Colonic mucosa (tissue), 4 donors: ENCODE results near the gene CSF1R. TPM values are rescaled to one million over a fixed set of nuclear protein-coding genes. Genes with fewer than 3 reads are reported as not detected.

ENCODE experiments used
- DNase-seq: peaks from one replicate; pipeline ENCODE4 v3.0.0-alpha.2; 2020
- H3K27ac ChIP-seq: fragments of 200-600 bp; one replicate; pipeline ENCODE4 v1.8.0; 2021
- H3K27me3 ChIP-seq: fragments of 200-600 bp; one replicate; pipeline ENCODE4 v1.8.0; 2021
- H3K36me3 ChIP-seq: fragments of 200-600 bp; one replicate; pipeline ENCODE4 v1.8.0; 2021
- H3K4me1 ChIP-seq: fragments of 200-600 bp; one replicate; pipeline ENCODE4 v1.8.0; 2021; ENCODE audit warnings: mild to moderate bottlenecking
- H3K4me3 ChIP-seq: fragments of 200-600 bp; one replicate; pipeline ENCODE4 v1.8.0; 2021
- H3K9ac ChIP-seq, 2 donors: one replicate each; pipeline ENCODE4 v1.7.0; 2013; ENCODE audit warnings: control low read depth in 2 of 2, low read depth in 2 of 2, low read length in 2 of 2
- H3K9me3 ChIP-seq: fragments of 200-600 bp; one replicate; pipeline ENCODE4 v1.8.0; 2021
- CTCF ChIP-seq: fragments of 200-600 bp; IDR thresholded peaks from one replicate; pipeline ENCODE4 v1.8.0; 2022; ENCODE audit warnings: antibody characterized with exemption, mild to moderate bottlenecking
- intact Hi-C: fragments of 100-400 bp; cut with DNase I; formaldehyde crosslinking; loops from one replicate; pipeline ENCODE4 v1.14.1; 2022
- total RNA-seq, 2 donors: library from RNA; stranded (reverse); fragmentation: NEBNext Ultra II Directional in 1 of 2; extraction: Animal tissue kit (Norgen Biotek cat#: 25700) in 1 of 2; gene quantifications; one replicate each; pipeline ENCODE4 v1.2.1, GENCODE V29; 2021
- donor health status: healthy.
- donor health status: DM: no; HTN: no; CAD: no.
- donor health status: DM: no; HTN: no; CAD: no.

CSF1R gene
- total RNA-seq, 2 donors from 2014 or later: 7.2 to 26.1 TPM

GRCh38 chr5:150109921-150110320, 23.6 kb upstream of the CSF1R start:
- no peaks in the 10 kb centered on the region for H3K36me3 ChIP-seq
- DNase-seq: no peak
- TF ChIP-seq CTCF: no peak
- intact Hi-C loops: no loop called here
- H3K27ac ChIP-seq: no peak overlapping the region
- no peaks in the 10 kb centered on the region for H3K9me3 ChIP-seq
- no peak overlapping the region for H3K4me3 ChIP-seq
- no peak overlapping the region for H3K9ac ChIP-seq
- peaks cover 5% of the 10 kb centered on the region for H3K4me1 ChIP-seq
- no peaks in the 10 kb centered on the region for H3K27me3 ChIP-seq

GRCh38 chr5:150108711-150109514, 22.6 kb upstream of the CSF1R start:
- intact Hi-C loops: no loop called here
- no peak overlapping the region for H3K4me3 ChIP-seq
- H3K4me1 ChIP-seq: peaks cover 5% of the 10 kb centered on the region
- H3K9me3 ChIP-seq: no peaks in the 10 kb centered on the region
- H3K27ac ChIP-seq: no peak overlapping the region
- H3K36me3 ChIP-seq: no peaks in the 10 kb centered on the region
- DNase-seq: peak; percentile 16
- TF ChIP-seq CTCF: no peak
- H3K27me3 ChIP-seq: no peaks in the 10 kb centered on the region
- H3K9ac ChIP-seq: no peak overlapping the region

- Histone ChIP-seq H3K27ac (peak overlapping the region; percentile 69), H3K36me3 (no peaks in the 10 kb centered on the region), H3K27me3 (no peaks in the 10 kb centered on the region), H3K9ac (no peak overlapping the region), H3K4me3 (no peak overlapping the region), H3K4me1 (peaks cover 5% of the 10 kb centered on the region), H3K9me3 (no peaks in the 10 kb centered on the region)
- no peak for TF ChIP-seq CTCF
- intact Hi-C loops: no loop called here
- peak; percentile 57 for DNase-seq
These were observed 21.6 kb upstream of the CSF1R start for GRCh38 chr5:150107909-150108447.

- Histone ChIP-seq H3K9ac (no peak overlapping the region), H3K27me3 (no peaks in the 10 kb centered on the region), H3K36me3 (no peaks in the 10 kb centered on the region), H3K9me3 (no peaks in the 10 kb centered on the region), H3K4me1 (peaks cover 5% of the 10 kb centered on the region), H3K4me3 (no peak overlapping the region), H3K27ac (peak overlapping the region; percentile 69)
- DNase-seq: peak; percentile 61
- no peak for TF ChIP-seq CTCF
- intact Hi-C loops: no loop called here
These were observed 20.5 kb upstream of the CSF1R start for GRCh38 chr5:150106674-150107426.

- H3K9me3 ChIP-seq: no peaks in the 10 kb centered on the region
- no peak for DNase-seq
- no peak overlapping the region for H3K4me3 ChIP-seq
- H3K27ac ChIP-seq: peak overlapping the region; percentile 69
- intact Hi-C loops: no loop called here
- H3K36me3 ChIP-seq: no peaks in the 10 kb centered on the region
- TF ChIP-seq CTCF: no peak
- no peaks in the 10 kb centered on the region for H3K27me3 ChIP-seq
- H3K9ac ChIP-seq: no peak overlapping the region
- H3K4me1 ChIP-seq: peaks cover 5% of the 10 kb centered on the region
These were observed 19.7 kb upstream of the CSF1R start for GRCh38 chr5:150105928-150106615.
